GF-D8 (cell line): ENCODE measurements around the gene SLC17A4.
A peak's percentile ranks its signal among the peaks of the same experiment; 100 is the strongest.

Experiments used
- DNase-seq: peaks from one replicate; lab custom pipeline; 2025; lab: John Stamatoyannopoulos, UW

SLC17A4 gene

GRCh38 chr6:25749837-25750236, 4.7 kb upstream of the SLC17A4 start:
- DNase-seq: peak; percentile 40

GRCh38 chr6:25750906-25751305, 3.6 kb upstream of the SLC17A4 start:
- DNase-seq: no peak

GRCh38 chr6:25753079-25753478, 1.5 kb upstream of the SLC17A4 start:
- no peak for DNase-seq

GRCh38 chr6:25755483-25755882, 941 bp downstream of the SLC17A4 start:
- no peak for DNase-seq

- no peak for DNase-seq
Measured at GRCh38 chr6:25756382-25757363, 2.1 kb downstream of the SLC17A4 start.

GRCh38 chr6:25757936-25758642, 3.5 kb downstream of the SLC17A4 start:
- no peak for DNase-seq

DNA sequence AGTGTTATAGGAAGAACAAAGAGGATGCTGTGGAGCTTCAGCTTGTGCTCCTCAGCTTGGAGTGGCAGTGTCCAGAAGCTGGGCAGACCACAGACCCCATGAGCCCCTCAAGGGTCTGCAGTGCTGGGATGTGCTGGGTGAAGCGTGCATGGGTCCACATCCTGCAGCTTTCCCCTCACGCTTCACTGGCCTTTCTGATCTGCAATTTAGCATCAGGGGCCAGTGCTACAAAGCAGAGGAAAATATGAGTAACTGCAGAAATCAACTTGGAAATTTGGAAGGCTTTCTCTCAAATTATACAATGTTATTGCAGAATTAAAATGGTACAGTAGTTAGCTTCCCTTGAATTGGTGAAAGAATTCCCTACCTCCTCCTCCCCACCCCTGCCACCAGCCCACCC, 10.1 kb downstream of the SLC17A4 start:
- DNase-seq: no peak

DNA sequence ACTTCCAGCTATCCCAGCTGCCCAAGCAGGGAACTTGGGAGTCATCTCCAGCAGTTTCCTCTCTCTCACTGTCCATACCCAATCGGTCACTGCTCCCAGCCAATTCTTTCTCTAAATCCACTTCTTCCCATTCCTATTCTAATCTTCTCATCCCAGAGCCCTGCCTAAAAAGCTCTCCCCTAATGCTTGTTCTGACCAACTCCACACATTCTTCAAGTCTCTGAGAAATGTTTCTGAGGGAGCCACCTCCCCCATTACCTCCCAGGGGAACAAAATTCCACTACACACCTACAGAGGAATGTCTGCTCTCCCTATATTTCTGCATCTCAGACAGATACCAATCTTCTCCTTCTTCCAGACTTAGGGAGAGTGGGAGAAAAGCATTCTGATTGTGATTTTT, 14.0 kb downstream of the SLC17A4 start:
- no peak for DNase-seq

DNA sequence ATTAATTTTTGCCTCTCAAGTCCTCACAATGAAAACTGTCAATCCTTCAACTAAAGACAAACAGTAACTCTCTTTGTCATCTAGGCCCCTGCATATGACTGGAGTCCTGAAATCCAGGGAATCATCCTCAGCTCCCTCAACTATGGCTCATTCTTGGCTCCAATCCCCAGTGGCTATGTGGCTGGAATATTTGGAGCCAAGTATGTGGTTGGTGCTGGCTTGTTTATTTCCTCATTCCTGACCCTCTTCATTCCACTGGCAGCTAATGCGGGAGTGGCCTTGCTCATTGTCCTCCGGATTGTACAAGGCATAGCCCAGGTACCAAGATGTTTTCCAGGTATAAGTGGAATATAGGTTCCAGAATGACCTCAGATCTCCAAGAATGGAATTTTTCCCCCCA, 15.4 kb downstream of the SLC17A4 start:
- DNase-seq: no peak

DNA sequence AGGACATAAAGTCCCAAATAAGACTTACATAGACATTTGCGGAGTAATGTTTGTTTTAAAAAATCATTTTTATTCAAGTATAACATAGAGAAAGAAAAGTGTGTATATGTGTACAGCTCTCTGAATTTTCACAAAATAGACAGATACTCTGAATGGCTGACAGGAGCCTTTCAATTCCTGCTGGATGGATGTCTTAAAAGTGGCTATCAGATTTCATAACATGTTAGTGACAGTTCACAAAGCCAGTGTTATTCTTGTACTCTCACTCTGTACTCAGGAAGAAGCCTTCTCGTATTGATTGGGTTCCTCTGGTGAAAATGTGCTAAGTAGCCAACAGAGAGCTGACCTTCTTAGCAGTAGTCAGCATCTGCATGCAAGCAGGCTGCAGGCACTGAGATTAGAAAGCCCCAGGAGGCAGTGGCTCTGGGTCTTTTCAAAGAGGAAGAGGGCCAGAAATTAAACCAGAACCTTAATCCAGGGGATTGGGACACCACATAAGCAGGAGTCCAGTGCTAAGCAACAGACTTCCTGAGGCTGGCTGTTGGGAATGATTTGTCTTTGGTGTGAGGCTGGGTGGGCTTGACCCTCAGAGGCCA, 19.7 kb downstream of the SLC17A4 start:
- DNase-seq: no peak

- DNase-seq: no peak
Measured at GRCh38 chr6:25777031-25777430, 22.5 kb downstream of the SLC17A4 start.

DNA sequence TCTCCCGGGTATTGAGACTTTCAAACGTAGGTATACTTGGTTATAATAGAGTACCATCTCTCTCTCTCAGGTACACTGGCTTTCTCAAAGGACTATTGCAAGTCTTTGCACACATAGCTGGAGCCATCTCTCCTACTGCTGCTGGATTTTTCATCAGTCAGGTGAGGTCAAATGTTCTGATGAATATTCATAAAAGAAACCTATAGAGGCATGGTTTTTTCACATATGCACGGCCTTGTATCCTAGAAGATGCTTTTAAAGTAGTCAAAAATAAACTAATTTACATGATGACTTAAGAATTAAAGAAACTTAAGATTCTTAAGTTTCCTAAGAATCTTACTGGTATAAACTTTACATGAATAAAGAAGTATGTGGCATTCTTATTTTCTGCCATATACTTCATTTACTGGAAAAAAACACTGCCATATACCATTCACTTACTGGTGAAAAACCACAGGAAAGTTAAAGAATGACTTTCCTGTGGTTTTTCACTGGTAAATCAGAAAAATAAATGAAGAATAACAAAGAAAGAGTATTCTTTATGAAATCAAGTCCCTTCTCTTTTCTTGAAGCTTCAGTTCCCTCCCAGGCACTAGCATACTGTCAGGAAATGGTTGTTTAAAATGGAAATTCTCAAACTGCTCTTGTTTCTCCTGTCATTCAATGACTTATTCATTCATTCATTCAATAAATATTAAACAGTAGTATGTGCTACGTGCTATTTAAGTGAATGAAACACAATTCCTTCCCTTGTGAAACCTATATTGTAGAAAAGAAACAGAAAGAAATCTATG, 23.5 kb downstream of the SLC17A4 start:
- DNase-seq: no peak

GRCh38 chr6:25781134-25781533, 26.6 kb downstream of the SLC17A4 start:
- no peak for DNase-seq

DNA sequence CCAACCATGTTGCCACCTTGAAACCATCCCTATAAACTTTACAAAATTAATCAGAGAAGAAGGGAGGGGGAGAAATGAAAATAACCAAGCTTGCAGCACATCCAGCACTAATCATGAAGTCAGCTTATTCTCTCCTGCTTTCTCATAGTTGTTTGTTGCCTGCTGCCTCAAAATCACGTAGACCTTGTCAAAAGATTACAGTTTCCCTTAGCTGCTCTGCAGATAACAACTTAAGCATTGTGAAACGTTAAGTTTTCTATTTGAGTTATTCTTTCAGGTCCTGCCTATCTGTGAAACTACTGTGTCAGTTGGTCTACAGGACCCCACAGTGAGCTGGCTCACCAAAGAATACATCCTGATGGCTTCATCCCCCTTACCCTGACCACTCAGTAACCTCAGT, 32.9 kb downstream of the SLC17A4 start:
- no peak for DNase-seq

DNA sequence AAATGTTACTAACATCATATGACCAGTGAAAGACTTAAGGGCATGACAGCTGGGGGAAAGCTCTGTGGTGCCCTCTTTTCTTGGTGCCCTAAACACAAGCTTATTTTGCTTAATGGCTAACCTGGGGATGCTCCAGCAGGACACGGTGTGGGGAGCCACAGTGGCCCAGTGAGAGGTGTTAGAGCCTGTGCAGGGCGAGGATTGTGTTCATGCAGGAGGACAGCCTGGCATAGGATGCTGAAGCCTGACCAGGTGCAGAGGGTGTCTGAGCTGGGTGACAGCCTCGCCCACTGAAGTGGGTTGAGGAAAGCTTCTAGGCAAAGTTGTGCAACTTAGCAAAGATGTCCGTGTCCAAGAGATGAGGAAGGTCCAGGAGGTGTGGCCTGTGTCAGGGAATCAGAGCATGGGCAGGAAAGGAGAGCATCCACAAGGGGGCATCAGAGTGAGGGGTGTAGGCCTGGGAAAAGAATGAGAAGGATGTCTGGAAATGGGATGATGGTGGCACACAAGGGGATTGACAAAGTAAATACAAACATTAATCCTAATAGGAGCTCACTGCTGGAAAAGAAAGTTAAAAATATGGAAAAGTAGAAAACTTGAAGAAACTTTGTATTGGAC, 33.9 kb downstream of the SLC17A4 start:
- DNase-seq: no peak

GRCh38 chr6:25789475-25789874, 34.9 kb downstream of the SLC17A4 start:
- DNase-seq: no peak

DNA sequence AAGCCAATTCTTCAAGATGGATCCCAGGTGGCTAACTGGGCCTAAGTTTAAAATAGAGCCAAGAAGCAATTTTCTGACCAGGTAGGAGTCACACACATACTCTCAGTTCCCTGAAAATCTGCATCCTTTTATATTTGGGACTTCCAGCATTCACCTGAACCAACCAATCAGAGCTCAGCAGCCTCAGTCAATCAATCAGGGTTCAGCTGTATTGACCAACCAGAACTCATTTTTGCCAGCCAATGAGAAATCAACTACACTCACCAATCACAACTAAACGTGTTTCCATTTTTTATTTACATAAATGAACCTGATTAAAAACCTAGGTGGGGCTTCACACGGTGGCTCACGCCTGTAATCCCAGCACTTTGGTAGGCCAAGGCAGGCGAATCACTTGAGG, 37.5 kb downstream of the SLC17A4 start:
- DNase-seq: no peak

- DNase-seq: no peak
Measured at GRCh38 chr6:25793970-25794369, 39.4 kb downstream of the SLC17A4 start.

- DNase-seq: no peak
Measured at GRCh38 chr6:25794784-25795183, 40.2 kb downstream of the SLC17A4 start.

GRCh38 chr6:25801436-25801835, 46.9 kb downstream of the SLC17A4 start:
- no peak for DNase-seq

DNA sequence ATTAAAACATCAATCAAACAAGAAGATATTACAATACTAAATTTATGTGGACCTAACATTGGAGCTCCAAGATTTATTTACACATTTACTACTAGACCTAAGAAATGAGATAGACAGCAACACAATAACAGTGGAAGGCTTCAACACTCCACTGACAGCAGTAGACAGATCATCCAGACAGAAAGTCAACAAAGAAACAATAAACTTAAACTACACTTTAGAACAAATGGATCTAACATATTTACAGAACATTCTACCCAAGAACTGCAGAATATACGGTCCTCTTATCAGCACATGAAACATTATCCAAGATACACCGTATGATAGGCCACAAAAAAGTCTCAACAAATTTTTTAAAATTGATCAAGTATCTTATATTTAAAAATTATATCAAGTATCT, 50.3 kb downstream of the SLC17A4 start:
- no peak for DNase-seq

- DNase-seq: no peak
Measured at GRCh38 chr6:25815194-25815593, 60.7 kb downstream of the SLC17A4 start.
